GM06990 (cell line): ENCODE data around the gene NT5C3B.
"Not testable (repeated sequence)": the region's sequence is repeated elsewhere in the genome, so short reads cannot be mapped to it uniquely, and the experiment has no call there.

Experiments used
- DNase-seq: peaks from one replicate; pipeline ENCODE4 v3.0.0-alpha.2; 2011; ENCODE audit not compliant: insufficient read length; ENCODE audit errors: extremely low read depth
- H3K27me3 ChIP-seq: replicated peaks from 2 replicates; pipeline ENCODE4 v1.6.0; 2011; ENCODE audit warnings: low read length; ENCODE audit not compliant: control insufficient read depth, insufficient read depth
- H3K36me3 ChIP-seq: 2 replicates; pipeline ENCODE4 v1.5.1; 2011; ENCODE audit warnings: low read length; ENCODE audit not compliant: control insufficient read depth, insufficient read depth
- H3K4me3 ChIP-seq: replicated peaks from 2 replicates; pipeline ENCODE4 v1.5.1; 2011; ENCODE audit warnings: low read depth, mild to moderate bottlenecking, control low read depth, low read length
- TF ChIP-seq, protein P1 (sequence below): IDR thresholded peaks from 2 replicates; pipeline ENCODE4 v1.5.1; 2011; ENCODE audit warnings: low read length, control low read depth, mild to moderate bottlenecking, inconsistent platforms; ENCODE audit not compliant: insufficient read depth, poor library complexity, severe bottlenecking

The NT5C3B gene

GRCh38 chr17:41849251-41849990 lies 13.4 kb upstream of the NT5C3B start:
- TF ChIP-seq, protein P1, sequence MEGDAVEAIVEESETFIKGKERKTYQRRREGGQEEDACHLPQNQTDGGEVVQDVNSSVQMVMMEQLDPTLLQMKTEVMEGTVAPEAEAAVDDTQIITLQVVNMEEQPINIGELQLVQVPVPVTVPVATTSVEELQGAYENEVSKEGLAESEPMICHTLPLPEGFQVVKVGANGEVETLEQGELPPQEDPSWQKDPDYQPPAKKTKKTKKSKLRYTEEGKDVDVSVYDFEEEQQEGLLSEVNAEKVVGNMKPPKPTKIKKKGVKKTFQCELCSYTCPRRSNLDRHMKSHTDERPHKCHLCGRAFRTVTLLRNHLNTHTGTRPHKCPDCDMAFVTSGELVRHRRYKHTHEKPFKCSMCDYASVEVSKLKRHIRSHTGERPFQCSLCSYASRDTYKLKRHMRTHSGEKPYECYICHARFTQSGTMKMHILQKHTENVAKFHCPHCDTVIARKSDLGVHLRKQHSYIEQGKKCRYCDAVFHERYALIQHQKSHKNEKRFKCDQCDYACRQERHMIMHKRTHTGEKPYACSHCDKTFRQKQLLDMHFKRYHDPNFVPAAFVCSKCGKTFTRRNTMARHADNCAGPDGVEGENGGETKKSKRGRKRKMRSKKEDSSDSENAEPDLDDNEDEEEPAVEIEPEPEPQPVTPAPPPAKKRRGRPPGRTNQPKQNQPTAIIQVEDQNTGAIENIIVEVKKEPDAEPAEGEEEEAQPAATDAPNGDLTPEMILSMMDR, result no peak

DNA sequence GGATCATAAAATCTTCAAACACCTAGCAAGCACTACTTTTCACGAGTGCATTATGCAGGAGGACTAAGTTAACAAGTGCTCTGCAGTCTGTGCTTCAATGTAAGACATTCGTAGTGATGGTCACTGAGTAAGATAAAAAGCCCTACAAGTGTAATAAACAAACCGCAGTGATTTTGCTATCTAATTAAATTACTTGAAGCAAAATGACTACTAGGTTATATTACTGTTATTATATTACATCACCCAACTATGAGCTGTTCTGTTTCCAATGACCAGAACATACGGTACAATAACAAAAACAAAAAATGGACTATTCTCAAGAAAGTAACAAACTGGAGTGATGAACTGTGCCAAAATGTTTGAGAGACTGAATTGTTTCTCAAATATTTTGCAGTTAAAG lies 12.8 kb upstream of the NT5C3B start:
- Histone ChIP-seq H3K36me3 (peaks cover 3% of the 10 kb centered on the region), H3K27me3 (no peaks in the 10 kb centered on the region), H3K4me3 (no peak overlapping the region)
- no peak for DNase-seq
- TF ChIP-seq, protein P1, result no peak

More at GRCh38 chr17:41849251-41849990, 13.4 kb upstream of the NT5C3B start:
- no peak overlapping the region for H3K4me3 ChIP-seq
- no peaks in the 10 kb centered on the region for H3K27me3 ChIP-seq
- DNase-seq, result no peak
- H3K36me3 ChIP-seq, result peaks cover 3% of the 10 kb centered on the region

DNA sequence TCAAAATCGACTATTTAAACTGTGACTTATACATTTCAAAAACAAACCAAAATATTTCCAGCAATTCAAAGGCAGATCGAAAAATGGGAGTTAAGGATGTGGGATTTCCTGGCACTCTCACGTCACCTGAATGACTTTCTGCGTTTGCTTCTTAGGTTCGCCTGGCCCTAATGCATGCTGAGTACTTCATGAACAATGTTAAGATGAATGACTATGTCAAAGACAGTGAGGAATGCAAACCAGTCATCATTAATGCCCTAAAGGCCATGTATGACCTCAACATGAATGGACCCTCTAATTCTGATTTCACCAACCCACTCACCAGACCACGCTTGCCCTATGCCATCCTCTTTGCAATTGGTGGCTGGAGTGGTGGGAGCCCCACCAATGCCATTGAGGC lies 8.9 kb upstream of the NT5C3B start:
- no peak for DNase-seq
- TF ChIP-seq, protein P1, result no peak
- Histone ChIP-seq H3K27me3 (no peaks in the 10 kb centered on the region), H3K36me3 (no peaks in the 10 kb centered on the region), H3K4me3 (no peak overlapping the region)

DNA sequence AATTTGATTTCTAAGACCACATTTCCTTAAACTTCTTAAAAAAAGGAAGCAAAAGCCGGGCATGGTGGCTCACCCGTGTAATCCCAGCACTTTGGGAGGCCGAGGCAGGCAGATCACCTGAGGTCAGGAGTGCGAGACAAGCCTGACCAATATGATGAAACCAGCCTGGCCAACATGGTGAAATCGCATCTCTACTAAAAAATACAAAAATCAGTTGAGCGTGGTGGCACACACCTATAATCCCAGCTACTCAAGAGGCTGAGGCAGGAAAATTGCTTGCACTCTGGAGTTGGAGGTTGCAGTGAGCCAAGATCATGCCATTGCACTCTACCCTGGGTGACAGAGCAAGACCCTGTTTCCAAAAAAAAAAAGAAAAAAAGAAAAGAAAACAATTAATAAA lies 4.7 kb upstream of the NT5C3B start:
- H3K27me3 ChIP-seq, H3K4me3 ChIP-seq, DNase-seq, H3K36me3 ChIP-seq: not testable (repeated sequence)

DNA sequence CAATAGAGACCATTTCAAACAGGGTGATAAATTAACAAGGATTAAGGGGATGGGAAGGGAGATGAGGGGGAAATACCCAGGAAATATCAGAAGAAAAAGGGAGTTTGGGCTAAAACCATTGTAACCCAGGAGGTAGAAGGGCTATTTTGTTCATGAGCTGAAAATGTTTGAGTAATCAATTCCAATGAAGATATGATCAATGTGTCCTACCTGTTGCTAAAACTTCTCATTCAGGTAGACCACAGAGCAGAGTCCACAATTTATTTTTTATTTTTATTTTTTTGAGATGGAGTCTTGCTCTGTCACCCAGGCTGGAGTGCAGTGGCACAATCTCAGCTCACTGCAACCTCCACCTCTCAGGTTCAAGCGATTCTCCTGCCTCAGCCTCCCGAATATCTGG lies 3.4 kb upstream of the NT5C3B start:
- H3K36me3 ChIP-seq, H3K4me3 ChIP-seq, DNase-seq, H3K27me3 ChIP-seq: not testable (repeated sequence)

- Histone ChIP-seq H3K36me3 (no peaks in the 10 kb centered on the region), H3K27me3 (no peaks in the 10 kb centered on the region), H3K4me3 (no peak within 1 kb of the TSS)
- TF ChIP-seq, protein P1, result no peak
- no peak for DNase-seq
These were observed 1.9 kb upstream of the NT5C3B start, which contains the start of gene KLHL10 for GRCh38 chr17:41837761-41838538. TSS of gene KLHL10 (plus strand) at chr17:41837825. CDS start at chr17:41837933, 108 bp downstream.
